Stimulated activated CD4-positive, alpha-beta T cell treated with anti-CD3 and anti-CD28 coated beads, TNF-alpha, amount 100 ng/mL, for 4 hours (primary cell): ENCODE measurements around the gene FLYWCH1.

Experiments used
- DNase-seq, 3 experiments: peaks; one replicate each; pipeline ENCODE4 v3.0.0-alpha.2; 2020; ENCODE audit warnings: low read depth in 3 of 3

Gene FLYWCH1

GRCh38 chr16:2950773-2951172 lies 39.0 kb downstream of the FLYWCH1 start:
- no peak for DNase-seq

- no peak for DNase-seq
Observed at GRCh38 chr16:2952679-2953078, 40.9 kb downstream of the FLYWCH1 start.

GRCh38 chr16:2953706-2954627 lies 42.2 kb downstream of the FLYWCH1 start:
- no peak for DNase-seq

- DNase-seq, result no peak
Observed at GRCh38 chr16:2954656-2955381, 43.1 kb downstream of the FLYWCH1 start.

GRCh38 chr16:2955438-2955778 lies 43.7 kb downstream of the FLYWCH1 start:
- DNase-seq, result no peak

- DNase-seq, result no peak
Observed at GRCh38 chr16:2955779-2956578, 44.2 kb downstream of the FLYWCH1 start.

GRCh38 chr16:2956579-2956956 lies 44.8 kb downstream of the FLYWCH1 start:
- no peak for DNase-seq

GRCh38 chr16:2959206-2959605 lies 47.5 kb downstream of the FLYWCH1 start:
- no peak for DNase-seq

GRCh38 chr16:2960183-2961010 lies 48.7 kb downstream of the FLYWCH1 start:
- no peak for DNase-seq

GRCh38 chr16:2962334-2963073 lies 50.8 kb downstream of the FLYWCH1 start:
- no peak for DNase-seq

- DNase-seq, result peak in 2 of 3 experiments; percentile 45 to 48
Observed at GRCh38 chr16:2963074-2963722, 51.5 kb downstream of the FLYWCH1 start.

GRCh38 chr16:2963723-2964474 lies 52.2 kb downstream of the FLYWCH1 start, which contains the start of gene KREMEN2:
Gene KREMEN2, plus strand, starts transcription at chr16:2964275. Its CDS starts 246 bp downstream, at chr16:2964521.
- peak in 1 of 3 experiments; percentile 42 for DNase-seq

- peak in 1 of 3 experiments; percentile 38 for DNase-seq
Observed at GRCh38 chr16:2964475-2965336, 53.0 kb downstream of the FLYWCH1 start.

- no peak for DNase-seq
Observed at GRCh38 chr16:2966043-2966807, 54.5 kb downstream of the FLYWCH1 start.

- DNase-seq, result no peak
Observed at GRCh38 chr16:2966808-2967191, 55.1 kb downstream of the FLYWCH1 start.

GRCh38 chr16:2967211-2967631 lies 55.5 kb downstream of the FLYWCH1 start:
- DNase-seq, result no peak

GRCh38 chr16:2967721-2968161 lies 56.0 kb downstream of the FLYWCH1 start:
- no peak for DNase-seq
